ENCODE data around the gene VWA1. TPM values are rescaled to one million over a fixed set of nuclear protein-coding genes. Genes with fewer than 3 reads are reported as not detected.

The VWA1 gene
- 0.73 and 2.2 TPM in 2 replicates for total RNA-seq

GRCh38 chr1:1435106-1435903 is at the start of gene VWA1:
VWA1 (plus strand) TSS chr1:1435690; CDS start chr1:1435749, 59 bp downstream.

GRCh38 chr1:1399187-1399871 is 36.2 kb upstream of the VWA1 start, which contains the start of gene CCNL2:
CCNL2 (minus strand) TSS chr1:1399335; CDS start chr1:1399306, 29 bp downstream.

GRCh38 chr1:1406821-1407635 is 28.5 kb upstream of the VWA1 start, which contains the start of gene MRPL20:
MRPL20 (minus strand) TSS chr1:1407293; CDS start chr1:1407217, 76 bp downstream.

GRCh38 chr1:1421147-1421906 is 14.2 kb upstream of the VWA1 start, which contains the start of gene ANKRD65:
ANKRD65 (minus strand) TSS chr1:1421276; CDS start chr1:1421005, 271 bp downstream.

GRCh38 chr1:1449099-1449739 is 13.7 kb downstream of the VWA1 start, which contains the start of gene ATAD3C:
ATAD3C (plus strand) TSS chr1:1449689; CDS start chr1:1450684, 995 bp downstream.

GRCh38 chr1:1471389-1472052 is 36.0 kb downstream of the VWA1 start, which contains the start of gene ATAD3B:
ATAD3B (plus strand) TSS chr1:1471765; CDS start chr1:1471885, 120 bp downstream.

Other genes starting within 250 kb of the VWA1 start
- not detected in 2 replicates for gene TNFRSF18, start 229.1 kb upstream of the VWA1 start, total RNA-seq
- under 0.01 TPM in 1 of 2 replicates, not detected in the other for gene TNFRSF4, start 221.5 kb upstream of the VWA1 start, total RNA-seq
- gene SDF4, start 203.7 kb upstream of the VWA1 start, total RNA-seq = 87.6 and 101 TPM in 2 replicates
- 20.6 and 22.3 TPM in 2 replicates for gene B3GALT6, start 203.5 kb upstream of the VWA1 start, total RNA-seq
- 0.59 and 1.8 TPM in 2 replicates for gene C1QTNF12, start 189.0 kb upstream of the VWA1 start, total RNA-seq
- gene UBE2J2, start 161.8 kb upstream of the VWA1 start, total RNA-seq = 26.5 and 41.6 TPM in 2 replicates
- gene SCNN1D, start 155.3 kb upstream of the VWA1 start, total RNA-seq = 0.73 and 0.78 TPM in 2 replicates
- 33.6 and 37.8 TPM in 2 replicates for gene ACAP3, start 127.8 kb upstream of the VWA1 start, total RNA-seq
- 24.3 and 27.2 TPM in 2 replicates for gene PUSL1, start 127.1 kb upstream of the VWA1 start, total RNA-seq
- gene INTS11, start 111.0 kb upstream of the VWA1 start, total RNA-seq = 80.0 and 86.0 TPM in 2 replicates
- 12.5 and 12.9 TPM in 2 replicates for gene CPTP, start 110.9 kb upstream of the VWA1 start, total RNA-seq
- gene TAS1R3, start 104.4 kb upstream of the VWA1 start, total RNA-seq = under 0.01 TPM in 2 replicates
- 69.1 and 119 TPM in 2 replicates for gene DVL1, start 86.3 kb upstream of the VWA1 start, total RNA-seq
- gene MXRA8, start 77.1 kb upstream of the VWA1 start, total RNA-seq = 243 and 326 TPM in 2 replicates
- 113 and 124 TPM in 2 replicates for gene AURKAIP1, start 60.5 kb upstream of the VWA1 start, total RNA-seq
- 93.7 and 120 TPM in 2 replicates for gene CCNL2, start 36.4 kb upstream of the VWA1 start, total RNA-seq
- gene MRPL20, start 28.4 kb upstream of the VWA1 start, total RNA-seq = 80.2 and 101 TPM in 2 replicates
- gene ANKRD65, start 14.4 kb upstream of the VWA1 start, total RNA-seq = 0.73 and 0.78 TPM in 2 replicates
- gene ATAD3C, start 14.0 kb downstream of the VWA1 start, total RNA-seq = 0.20 TPM in 1 of 2 replicates, not detected in the other
- gene ATAD3B, start 36.1 kb downstream of the VWA1 start, total RNA-seq = 14.3 and 36.0 TPM in 2 replicates
- gene ATAD3A, start 76.5 kb downstream of the VWA1 start, total RNA-seq = 38.9 and 57.3 TPM in 2 replicates
- gene TMEM240, start 104.9 kb downstream of the VWA1 start, total RNA-seq = 2.6 and 3.1 TPM in 2 replicates
- 56.2 and 56.7 TPM in 2 replicates for gene SSU72, start 139.2 kb downstream of the VWA1 start, total RNA-seq
- gene FNDC10, start 164.4 kb downstream of the VWA1 start, total RNA-seq = 3.1 and 7.3 TPM in 2 replicates
- gene MIB2, start 179.8 kb downstream of the VWA1 start, total RNA-seq = 36.0 and 38.2 TPM in 2 replicates
- 0.73 TPM in 1 of 2 replicates, not detected in the other for gene MMP23B, start 196.5 kb downstream of the VWA1 start, total RNA-seq
- gene CDK11B, start 223.3 kb downstream of the VWA1 start, total RNA-seq = 5.1 and 6.3 TPM in 2 replicates

All from subcutaneous preadipocyte (primary cell).